ENCODE measurements around the gene MAN2A1.
"Not testable (repeated sequence)": the region's sequence is repeated elsewhere in the genome, so short reads cannot be mapped to it uniquely, and the experiment has no call there.

The MAN2A1 gene

DNA sequence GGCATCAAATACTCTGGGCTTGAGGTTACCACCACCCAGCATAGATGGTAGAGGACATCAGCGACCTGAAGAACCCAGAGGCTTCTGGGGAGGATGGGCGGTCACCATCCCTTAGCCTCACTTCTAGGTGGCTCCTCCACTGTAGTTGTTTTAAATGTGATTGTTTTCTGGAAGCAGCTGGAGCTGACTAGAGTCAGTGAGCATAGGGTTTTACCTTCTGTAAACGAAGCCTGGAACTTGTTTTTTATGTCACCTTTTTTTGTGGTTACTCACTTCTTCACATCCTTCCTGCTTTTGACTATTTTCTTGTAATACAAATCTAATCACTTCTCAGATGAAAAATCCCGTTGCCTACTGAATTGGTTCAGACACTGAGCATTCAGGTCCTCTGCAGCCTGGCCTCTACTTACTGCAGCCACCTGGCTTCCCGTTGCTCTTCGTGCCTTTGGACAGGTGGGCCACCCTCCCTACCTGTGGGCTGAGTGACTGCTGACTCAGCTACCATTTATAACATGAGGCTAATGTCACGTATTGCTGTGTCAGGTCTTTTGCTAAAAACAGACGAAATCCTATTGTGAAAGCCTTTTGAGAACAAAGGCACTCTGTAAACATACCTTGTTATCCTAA, 167.8 kb downstream of the MAN2A1 start:
- in situ Hi-C loops (cut with MboI; ENCODE audit: low sequenced_read_pairs), result no loop called here

DNA sequence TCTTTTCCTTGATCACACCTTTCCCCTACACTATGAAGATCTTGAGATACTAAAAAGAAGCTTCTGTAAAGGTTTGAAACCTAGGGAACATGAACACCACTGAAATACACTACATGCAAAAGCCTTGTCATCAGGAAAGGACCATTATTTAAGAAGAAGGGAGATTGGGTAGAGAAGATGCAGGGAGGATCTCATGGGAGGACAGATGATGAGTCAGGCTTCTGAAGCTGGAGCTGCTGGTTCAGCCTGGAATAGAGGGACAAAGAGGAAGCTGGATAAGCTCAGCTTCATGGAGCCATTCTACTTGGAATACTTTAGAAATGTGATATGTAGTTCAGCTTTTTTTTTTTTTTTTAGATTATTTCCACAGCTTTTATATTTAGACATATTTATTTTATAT, 169.8 kb downstream of the MAN2A1 start:
- in situ Hi-C loops (cut with MboI; ENCODE audit: low sequenced_read_pairs), result no loop called here

DNA sequence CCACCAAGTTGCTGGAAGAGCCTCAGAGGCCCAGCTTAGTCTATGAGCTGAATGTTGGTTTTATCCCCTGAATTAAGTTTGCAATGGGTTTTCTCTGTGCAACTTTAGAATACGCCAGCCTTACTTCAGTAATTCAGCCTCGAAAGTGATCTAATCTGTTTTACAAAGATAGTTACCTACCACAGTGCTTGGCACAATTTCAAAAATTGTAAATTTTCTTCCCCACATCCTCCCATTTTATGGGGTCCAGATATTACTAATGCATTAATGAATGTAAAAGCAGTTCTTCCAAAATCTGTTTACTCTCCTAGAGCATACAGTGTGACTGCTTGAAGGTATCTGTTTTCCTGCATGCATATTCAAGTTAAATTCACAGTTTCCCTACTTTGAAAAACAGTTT, 172.6 kb downstream of the MAN2A1 start:
- in situ Hi-C loops (cut with MboI; ENCODE audit: low sequenced_read_pairs), result no loop called here

DNA sequence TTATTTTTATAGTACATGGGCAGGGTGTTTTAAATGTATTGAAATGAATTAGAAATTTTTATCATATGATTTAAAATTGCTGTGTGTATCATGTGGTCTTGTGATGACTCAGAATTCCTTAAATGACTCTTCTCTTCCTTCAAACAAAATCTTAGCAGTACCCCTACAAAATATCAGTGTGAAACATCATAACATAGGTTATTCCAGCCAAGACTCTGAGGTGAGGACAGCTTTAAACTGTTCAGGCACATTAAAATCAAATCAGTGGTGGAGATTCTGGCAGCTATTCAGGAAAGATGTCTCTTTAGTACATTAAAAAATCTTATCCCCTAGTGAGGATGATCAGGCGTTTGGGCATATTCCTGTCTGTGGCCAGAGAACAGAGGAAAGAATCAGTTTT, 174.0 kb downstream of the MAN2A1 start:
- in situ Hi-C loops (cut with MboI; ENCODE audit: low sequenced_read_pairs), result no loop called here

DNA sequence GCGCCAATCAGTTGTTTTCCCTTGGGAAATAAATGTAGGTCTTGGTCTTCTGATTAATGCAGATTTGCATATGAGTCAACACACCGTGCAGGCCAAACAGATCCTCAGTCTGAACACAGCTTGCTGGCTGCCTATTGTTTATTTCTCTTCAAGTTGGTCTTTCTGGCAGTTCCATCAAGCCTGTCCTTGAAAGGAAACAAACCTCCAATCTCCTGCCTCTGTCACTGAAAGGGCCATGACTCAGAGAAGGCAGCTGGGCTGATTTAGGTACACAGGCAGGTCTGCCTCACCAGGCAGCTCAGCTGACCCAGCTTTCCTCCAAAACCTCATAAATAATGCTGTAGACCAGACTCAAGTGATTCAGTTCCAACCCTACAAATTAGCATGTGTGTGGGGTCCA, 175.9 kb downstream of the MAN2A1 start:
- in situ Hi-C loops (cut with MboI; ENCODE audit: low sequenced_read_pairs), result no loop called here

DNA sequence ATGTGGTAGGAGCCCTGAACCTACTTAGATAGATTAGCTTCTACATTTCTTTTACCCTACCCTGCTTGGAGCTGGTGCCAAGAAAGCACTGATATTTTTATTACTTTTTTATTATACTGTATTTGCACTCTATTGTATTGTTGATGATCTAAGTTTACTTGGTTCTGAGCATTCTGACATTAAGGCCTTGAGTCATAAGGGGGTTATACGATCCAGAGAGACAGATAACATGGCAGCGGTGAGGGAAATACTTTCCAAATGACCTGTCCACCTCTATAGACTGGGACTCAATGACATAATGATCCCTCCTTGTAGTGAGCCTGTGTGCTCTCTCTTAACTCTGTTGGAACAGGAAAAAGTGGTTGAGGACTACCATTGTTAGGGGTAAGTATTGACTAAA, 176.3 kb downstream of the MAN2A1 start:
- in situ Hi-C loops (cut with MboI; ENCODE audit: low sequenced_read_pairs), result no loop called here

DNA sequence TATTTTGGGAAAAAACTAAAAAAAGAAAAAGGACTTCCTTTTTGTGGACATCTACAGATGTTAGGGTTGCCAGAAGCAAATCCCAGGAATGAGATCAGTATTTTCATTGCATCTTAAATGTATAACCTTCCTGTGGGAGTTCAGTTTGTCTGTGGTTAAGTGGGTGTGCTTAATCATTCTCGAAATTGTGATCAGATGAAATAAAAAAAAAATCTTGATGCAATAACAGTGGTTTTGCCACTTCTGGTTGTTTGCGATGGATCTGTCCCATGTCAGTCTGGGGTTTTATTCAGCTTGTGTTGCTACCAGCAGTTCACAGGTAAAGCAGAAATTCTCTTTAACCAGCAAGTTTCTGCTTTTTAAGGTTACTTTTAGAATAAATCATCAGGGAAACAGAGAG, 179.0 kb downstream of the MAN2A1 start:
- in situ Hi-C loops (cut with MboI; ENCODE audit: low sequenced_read_pairs), result no loop called here

DNA sequence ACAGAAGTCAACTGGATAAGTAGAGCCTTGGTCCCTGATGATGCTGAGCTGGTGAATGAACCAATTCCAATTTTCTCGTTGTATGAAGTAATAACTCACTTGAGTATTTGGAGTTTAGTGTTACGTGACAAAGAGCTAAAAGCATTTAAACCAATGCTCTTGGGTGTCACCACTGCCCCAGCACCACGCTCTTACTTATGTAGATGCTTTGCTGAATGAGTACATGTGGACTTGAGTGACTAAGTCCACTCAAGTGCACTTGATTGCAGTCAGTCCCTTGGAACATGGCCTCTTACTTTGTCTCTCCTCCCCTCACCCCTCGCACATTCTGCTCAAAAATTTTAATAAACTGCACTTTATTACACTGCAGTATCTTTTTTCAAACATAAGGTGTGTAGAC, 184.0 kb downstream of the MAN2A1 start:
- in situ Hi-C loops (cut with MboI; ENCODE audit: low sequenced_read_pairs), result no loop called here

DNA sequence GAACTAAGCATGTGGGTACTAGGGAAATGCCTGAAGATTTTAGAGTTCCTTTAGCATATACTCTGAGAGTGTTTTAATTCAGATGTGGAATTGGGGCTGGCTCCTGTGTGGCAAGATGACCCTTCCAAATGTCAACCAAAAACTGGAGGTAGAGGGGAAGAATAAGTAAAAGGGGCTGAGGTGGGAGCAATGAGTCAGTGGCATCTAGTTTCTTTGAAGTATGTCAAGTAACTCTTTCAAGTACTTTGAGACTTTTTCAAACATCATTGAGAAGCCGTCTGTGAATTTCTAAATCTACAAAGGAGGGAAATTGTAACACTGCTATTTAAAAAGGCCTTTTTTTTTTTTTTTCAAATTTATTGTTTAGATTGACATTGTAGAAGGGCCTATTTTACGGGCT, 184.4 kb downstream of the MAN2A1 start:
- in situ Hi-C loops (cut with MboI; ENCODE audit: low sequenced_read_pairs), result no loop called here

DNA sequence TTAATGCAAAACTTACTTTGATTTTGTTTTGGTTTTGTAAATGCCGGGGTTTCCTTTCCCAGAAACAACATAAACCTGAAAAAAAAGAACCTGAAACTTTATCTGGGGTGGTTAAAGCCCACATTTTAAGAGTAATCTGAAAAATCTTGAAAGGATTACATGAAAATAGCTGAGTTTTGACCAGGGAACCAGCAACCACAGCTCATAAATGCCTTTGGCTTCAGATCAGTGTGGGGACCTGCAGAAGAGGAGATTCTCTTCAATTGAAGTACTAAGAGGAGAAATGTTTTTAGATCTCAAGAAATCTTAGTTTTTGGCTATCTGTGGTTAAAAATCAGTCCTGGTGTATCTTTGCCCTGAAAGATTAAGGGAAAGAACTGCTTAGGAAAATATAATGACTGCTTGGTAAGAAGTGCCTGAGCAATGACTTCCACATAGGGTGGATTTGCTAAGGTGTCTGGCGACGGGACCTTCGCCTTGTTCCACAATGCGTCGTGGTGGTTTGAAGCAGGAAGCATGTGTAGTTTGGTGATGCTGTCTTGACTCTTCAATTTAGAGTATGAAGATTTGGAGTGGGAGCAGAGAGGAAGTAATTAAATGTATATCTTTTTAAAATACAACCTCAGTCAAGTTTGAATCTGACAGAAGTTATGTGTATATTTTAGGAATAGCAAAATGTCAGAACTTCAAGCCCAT, 186.5 kb downstream of the MAN2A1 start:
- in situ Hi-C loops (cut with MboI; ENCODE audit: low sequenced_read_pairs), result no loop called here

DNA sequence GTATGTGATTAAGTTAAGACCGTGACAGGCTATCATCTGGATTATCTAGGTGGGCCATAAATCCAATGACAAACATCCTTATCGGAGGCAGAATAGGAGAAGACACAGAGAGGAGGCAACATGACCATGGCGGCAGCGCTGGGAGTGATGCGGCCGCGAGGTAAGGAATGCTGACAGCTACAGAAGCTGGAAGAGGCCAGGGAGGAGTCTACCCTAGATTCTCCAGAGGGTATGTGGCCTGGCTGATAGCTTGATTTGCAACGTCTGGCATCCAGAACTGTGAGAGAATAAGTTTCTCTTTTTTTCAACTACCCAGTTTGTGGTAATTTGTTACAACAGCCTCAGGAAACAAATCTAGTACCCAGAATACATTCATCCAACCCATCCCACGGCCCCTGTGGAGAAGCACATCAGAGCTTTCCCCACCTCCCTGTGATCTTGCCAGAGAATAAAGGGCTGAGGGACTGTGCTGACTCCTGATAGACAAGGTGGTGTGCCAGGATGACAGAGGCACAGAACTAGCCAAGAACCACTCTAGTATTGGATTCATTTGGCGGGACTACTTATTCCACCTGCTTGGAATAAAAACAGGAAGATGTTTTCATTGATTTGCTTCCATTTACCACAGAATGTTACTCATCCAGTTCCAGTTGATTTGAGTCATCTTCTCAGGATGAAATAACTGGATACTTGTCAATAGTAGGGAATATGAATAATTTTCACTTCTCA, 187.4 kb downstream of the MAN2A1 start:
- in situ Hi-C loops (cut with MboI; ENCODE audit: low sequenced_read_pairs), result no loop called here

DNA sequence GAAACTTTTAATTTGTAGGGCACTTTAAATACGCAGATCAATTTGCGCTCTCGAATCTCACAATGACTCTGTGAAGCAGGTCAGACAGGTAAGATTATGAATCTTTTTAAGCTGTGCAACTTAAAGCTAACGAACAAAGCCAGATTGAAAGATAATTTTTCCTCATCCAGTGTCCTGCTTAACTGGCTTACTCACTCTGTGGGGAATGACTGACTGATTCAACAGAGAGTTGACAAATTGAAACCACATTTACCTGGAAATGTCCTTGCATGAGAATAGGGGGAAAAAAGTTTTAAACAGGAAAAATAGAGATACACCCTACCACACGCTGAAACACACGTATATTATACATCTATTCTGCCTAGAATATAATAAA, 187.9 kb downstream of the MAN2A1 start:
- in situ Hi-C loops (cut with MboI; ENCODE audit: low sequenced_read_pairs), result no loop called here

DNA sequence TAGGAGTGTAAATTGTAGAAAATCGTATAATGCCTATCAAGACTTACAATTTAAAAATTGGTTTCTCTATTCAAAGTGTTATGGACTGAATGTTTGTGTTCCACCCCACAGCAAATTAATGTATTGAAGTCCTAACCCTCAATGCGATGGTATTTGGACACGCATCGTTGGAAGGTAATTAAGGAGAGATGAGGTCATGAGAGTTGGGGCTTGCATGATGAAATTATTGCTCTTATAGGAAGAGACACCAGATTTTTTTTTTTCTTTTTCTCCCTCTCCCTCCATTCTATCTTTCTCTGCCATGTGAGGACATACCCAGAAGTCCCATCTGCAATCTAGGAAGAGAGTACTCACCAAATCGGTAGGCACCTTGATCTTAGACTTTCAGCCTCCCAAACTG, 189.2 kb downstream of the MAN2A1 start:
- in situ Hi-C loops (cut with MboI; ENCODE audit: low sequenced_read_pairs), result no loop called here

DNA sequence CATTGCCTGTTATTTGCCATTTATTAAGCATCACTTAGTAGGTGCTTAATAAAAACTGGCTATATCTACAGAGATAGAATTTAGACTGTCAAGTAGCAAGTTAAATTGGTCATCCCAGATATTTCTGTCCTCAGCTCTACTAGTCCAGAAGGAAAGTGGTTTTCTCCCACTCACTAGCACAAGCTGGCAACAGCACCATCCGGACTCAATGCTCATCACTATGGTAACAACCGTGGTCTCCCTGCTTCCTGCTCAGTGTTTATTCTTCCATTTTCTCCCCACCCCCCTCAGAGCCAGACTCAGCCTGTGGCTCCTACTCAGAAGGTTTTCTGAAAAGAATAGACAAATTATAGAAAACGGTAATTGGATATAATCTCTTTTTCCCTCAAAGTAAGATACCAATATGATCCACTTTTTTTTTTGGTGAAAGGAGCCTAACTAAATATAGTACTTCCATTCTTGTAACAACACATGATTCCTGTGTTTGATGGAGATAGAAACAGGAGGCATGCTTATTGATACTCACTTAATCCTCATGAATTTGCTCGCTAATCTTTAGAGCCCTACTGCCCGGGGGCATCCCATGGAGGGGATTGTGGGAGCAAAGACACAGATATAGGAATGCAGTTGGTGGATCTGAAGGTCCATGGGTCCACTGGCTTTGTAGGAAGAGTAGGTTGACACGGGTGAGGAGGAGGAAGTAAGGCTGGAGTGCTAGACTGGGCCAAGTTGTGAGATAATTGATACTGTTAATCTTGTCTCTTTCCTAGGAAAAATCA, 191.4 kb downstream of the MAN2A1 start:
- in situ Hi-C loops (cut with MboI; ENCODE audit: low sequenced_read_pairs), result no loop called here

DNA sequence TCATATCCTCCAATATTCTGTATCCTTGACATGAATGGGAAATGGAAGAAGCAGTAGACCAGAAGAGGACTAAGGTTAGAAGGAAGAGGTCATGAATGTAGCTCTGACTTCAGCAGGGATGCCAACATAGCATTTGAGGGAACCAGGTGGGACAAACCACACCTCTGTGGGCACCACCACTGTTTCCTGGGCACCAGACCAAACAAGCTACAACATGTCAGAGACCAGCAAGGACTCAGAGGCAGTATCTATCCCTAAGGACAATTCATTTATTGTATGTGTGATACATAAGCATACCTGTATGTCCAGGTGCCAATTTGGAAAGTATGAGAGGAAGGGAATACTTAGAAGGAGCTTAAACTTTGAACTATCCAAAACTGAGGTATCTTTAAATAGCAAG, 192.8 kb downstream of the MAN2A1 start:
- in situ Hi-C loops (cut with MboI; ENCODE audit: low sequenced_read_pairs), result no loop called here

DNA sequence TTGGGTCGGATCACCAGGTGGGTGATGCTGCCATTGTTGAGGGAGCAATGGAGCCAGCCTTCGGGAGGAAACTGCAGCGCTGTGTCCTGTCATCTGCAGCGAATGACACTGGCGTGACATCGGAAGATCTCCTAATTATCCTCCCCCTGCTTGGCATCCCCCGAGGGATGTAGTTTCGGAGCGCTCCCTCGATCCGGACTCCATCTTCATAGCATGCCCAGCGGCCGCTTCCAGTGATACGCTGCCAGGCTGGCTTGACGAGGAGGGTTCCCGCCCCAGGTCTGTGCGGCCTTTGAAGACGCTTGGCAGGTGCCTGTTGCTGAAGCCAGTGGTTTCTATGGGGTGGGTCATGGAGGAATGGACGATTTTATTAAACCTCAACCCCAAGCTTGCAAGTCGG, 194.9 kb downstream of the MAN2A1 start:
- in situ Hi-C loops (cut with MboI; ENCODE audit: low sequenced_read_pairs), result no loop called here

DNA sequence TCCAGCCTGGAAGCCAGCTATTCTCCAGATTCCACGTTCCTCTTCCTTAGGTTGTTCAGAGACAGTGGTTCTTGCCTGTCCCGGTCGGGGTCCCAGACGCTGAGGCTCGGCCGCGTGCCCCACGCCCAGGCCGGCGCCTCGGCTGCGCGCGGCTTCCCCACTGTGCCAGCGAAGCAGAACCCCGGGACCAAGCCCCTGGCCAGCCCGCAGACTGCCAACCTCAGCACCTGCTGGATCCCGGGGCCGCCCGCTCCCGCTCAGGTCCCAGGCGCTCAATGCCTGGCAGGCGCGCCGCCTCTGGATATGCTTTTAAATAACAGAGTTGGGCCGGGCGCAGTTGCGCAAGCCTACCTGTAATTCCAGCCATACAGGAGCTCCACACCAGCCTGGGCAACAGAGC, 195.5 kb downstream of the MAN2A1 start:
- in situ Hi-C loops (cut with MboI; ENCODE audit: low sequenced_read_pairs), result no loop called here

DNA sequence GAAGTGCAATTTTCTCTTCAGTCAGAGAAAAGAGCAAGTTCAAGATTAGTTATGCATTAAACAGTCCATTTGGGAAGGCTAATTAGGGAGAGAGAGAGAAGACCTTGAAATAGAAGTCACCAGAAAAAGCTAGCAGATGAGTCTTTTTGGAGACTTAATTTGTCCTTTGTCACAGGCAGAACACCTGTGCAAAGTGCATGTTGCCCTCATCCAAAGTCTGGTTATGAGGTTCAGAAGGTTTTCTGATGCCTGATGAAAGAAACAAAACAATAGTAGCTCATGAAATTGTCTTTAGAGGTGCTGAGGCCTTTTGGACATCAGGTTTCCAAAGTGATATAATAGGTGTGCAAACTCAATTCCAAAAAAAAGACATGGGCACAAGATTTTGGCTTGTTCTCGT, 199.3 kb downstream of the MAN2A1 start:
- in situ Hi-C loops (cut with MboI; ENCODE audit: low sequenced_read_pairs), result no loop called here

DNA sequence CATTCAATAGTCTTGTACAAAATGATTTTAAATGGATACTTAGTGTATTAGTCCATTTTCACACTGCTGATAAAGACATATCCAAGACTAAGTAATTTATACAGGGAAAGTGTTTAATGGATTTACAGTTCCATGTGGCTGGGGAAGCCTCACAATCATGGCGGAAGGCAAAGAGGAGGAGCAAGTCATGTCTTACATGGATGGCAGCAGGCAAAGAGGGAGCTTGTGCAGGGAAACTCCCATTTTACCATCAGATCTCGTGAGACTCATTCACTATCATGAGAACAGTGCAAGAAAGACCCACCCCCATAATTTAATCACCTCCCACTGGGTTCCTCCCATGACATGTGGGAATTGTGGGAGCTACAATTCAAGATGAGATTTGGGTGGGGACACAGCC, 203.5 kb downstream of the MAN2A1 start:
- in situ Hi-C loops (cut with MboI; ENCODE audit: low sequenced_read_pairs), result not testable (repeated sequence)

DNA sequence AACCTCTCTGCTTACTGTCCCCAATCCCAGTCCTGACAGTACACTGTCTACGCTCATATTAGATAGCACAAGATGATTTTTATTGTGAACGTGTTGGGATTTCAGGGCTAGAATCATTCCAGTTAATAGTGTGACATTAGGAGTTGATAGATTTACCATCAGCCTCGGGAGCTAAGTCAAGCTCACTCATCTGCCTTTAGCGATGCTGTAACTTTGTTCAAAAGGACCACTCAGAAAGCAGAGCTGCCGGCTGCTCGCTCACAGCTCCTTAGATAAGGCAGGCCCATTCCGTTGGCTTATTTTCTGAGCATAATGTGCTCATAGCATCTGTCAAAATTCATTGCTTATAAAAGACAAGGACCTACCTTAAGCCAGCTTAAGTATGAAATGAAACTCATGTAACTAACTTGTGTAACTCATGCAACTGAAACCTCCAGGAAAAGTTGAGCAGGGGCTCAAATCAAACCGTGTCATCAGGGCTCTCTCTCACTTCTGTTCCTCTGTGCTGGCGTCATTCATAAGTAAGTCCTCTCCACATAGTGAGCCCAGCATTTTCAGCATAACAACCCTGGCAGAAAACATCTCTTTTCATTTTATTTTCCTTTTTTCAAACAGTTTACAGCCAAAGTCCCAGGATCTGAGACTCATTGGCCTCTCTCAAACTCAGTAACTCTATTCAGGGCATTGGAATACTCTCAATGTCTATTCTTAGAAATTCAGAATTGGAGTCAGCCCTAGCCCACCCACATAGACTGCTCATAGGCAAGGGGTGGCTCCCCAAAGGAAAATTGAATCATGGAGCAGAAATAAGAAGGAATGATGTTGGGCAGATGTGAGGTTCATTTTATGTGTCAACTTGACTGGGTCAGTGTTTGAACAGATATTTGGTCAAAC, 208.8 kb downstream of the MAN2A1 start:
- in situ Hi-C loops (cut with MboI; ENCODE audit: low sequenced_read_pairs), result no loop called here

DNA sequence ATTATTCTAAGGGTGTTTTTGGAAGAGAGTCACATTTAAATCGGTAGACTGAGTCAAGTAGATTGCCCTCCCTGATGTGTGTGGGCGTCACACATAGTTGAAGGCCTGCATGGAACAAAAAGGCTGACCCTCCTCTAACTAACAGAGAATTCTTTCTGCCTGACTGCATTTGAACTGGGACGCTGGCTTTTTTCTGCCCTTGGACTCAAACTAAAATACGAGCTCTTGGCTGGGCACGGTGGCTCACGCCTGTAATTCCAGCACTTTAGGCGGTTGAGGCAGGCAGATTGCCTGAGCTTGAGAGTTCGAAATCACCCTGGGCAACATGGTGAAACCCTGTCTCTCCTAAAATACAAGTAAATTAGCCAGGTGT, 209.4 kb downstream of the MAN2A1 start:
- in situ Hi-C loops (cut with MboI; ENCODE audit: low sequenced_read_pairs), result no loop called here
